Endothelial cell of umbilical vein (primary cell): ENCODE data around the gene GRID1.

Source experiments
- EZH2 ChIP-seq: IDR thresholded peaks from 2 replicates; pipeline ENCODE4 v1.6.1; 2012; ENCODE audit warnings: borderline replicate concordance, low read depth, mild to moderate bottlenecking, moderate library complexity, low read length, inconsistent platforms; ENCODE audit not compliant: severe bottlenecking
- GATA2 ChIP-seq: IDR thresholded peaks from 2 replicates; pipeline ENCODE4 v1.7.0; 2011; ENCODE audit warnings: low read depth, mild to moderate bottlenecking, moderate library complexity, mixed read lengths, low read length; ENCODE audit not compliant: insufficient read length, insufficient read depth
- TF ChIP-seq, protein P1 (sequence below), 2 donors: IDR thresholded peaks; 1 replicate in 1 of 2; 2 replicates in 1 of 2; pipeline ENCODE4 v1.5.1; 2011; ENCODE audit warnings: low read length in 2 of 2, mild to moderate bottlenecking in 2 of 2, moderate library complexity in 2 of 2, control low read depth in 1 of 2, inconsistent platforms in 1 of 2, low read depth in 1 of 2; ENCODE audit not compliant: insufficient read depth in 1 of 2; ENCODE audit errors: extremely low read depth in 1 of 2

DNA sequence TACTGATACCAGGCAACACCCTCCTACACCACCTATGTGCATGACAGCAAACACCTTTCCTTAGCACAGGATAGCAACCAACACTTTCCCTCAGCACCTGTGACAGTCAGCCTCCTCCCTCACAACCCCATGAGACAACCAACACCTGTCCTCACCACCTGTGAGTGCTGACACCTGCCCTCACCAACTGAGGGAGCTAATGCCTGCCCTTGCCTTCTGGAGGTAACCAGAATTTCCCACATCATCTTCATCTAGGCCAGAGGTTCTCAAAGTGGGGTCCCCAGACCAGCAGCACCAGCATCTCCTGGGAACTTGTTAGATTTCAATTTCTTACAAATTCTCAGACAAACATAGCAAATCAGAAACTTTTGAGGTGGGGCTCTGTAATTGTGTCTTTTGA is 112.5 kb downstream of the GRID1 start:
- TF ChIP-seq, protein P1, sequence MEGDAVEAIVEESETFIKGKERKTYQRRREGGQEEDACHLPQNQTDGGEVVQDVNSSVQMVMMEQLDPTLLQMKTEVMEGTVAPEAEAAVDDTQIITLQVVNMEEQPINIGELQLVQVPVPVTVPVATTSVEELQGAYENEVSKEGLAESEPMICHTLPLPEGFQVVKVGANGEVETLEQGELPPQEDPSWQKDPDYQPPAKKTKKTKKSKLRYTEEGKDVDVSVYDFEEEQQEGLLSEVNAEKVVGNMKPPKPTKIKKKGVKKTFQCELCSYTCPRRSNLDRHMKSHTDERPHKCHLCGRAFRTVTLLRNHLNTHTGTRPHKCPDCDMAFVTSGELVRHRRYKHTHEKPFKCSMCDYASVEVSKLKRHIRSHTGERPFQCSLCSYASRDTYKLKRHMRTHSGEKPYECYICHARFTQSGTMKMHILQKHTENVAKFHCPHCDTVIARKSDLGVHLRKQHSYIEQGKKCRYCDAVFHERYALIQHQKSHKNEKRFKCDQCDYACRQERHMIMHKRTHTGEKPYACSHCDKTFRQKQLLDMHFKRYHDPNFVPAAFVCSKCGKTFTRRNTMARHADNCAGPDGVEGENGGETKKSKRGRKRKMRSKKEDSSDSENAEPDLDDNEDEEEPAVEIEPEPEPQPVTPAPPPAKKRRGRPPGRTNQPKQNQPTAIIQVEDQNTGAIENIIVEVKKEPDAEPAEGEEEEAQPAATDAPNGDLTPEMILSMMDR (IDR thresholded peaks at IDR 0.05; ENCODE audit: extremely low read depth in 1 of 2, insufficient read depth in 1 of 2, low read depth in 1 of 2, low read length in 2 of 2), result no peak
- TF ChIP-seq EZH2, result no peak
- TF ChIP-seq GATA2, result no peak
